K562 (cell line): Measurements from ENCODE around the gene BZW1. TPM values are rescaled to one million over a fixed set of nuclear protein-coding genes. Genes with fewer than 3 reads are reported as not detected.

ENCODE experiments used
- CTCF ChIP-seq, 3 experiments: IDR thresholded peaks in 2 of 3; conservative IDR thresholded peaks in 1 of 3; 2 replicates each; pipeline ENCODE4 v1.5.1; 2011 to 2012; ENCODE audit warnings: low read length in 3 of 3, mild to moderate bottlenecking in 3 of 3, control low read depth in 2 of 3, improper control_type of control experiment in 1 of 3, inconsistent platforms in 1 of 3, low read depth in 1 of 3, mixed read lengths in 1 of 3, moderate library complexity in 1 of 3; ENCODE audit not compliant: insufficient read depth in 2 of 3
- GABPB2 ChIP-seq: fragments of 250-450 bp; sonication (Bioruptor Pico); conservative IDR thresholded peaks from 2 replicates; pipeline ENCODE4 v1.5.1; 2021; ENCODE audit warnings: mild to moderate bottlenecking
- HDAC2 ChIP-seq: fragments of 450-650 bp; IDR thresholded peaks from 2 replicates; pipeline ENCODE4 v1.6.1; 2016; ENCODE audit warnings: mild to moderate bottlenecking
- MCM3 ChIP-seq: fragments of 450-650 bp; IDR thresholded peaks from 2 replicates; pipeline ENCODE4 v1.6.1; 2016
- MCM5 ChIP-seq: fragments of 450-650 bp; IDR thresholded peaks from 2 replicates; pipeline ENCODE4 v1.6.1; 2016; ENCODE audit warnings: low read depth
- NCOA1 ChIP-seq: fragments of 450-650 bp; IDR thresholded peaks from 2 replicates; pipeline ENCODE4 v1.6.1; 2016; ENCODE audit warnings: low read depth
- NFE2L1 ChIP-seq: fragments of 450-650 bp; IDR thresholded peaks from 2 replicates; pipeline ENCODE4 v1.6.1; 2016; ENCODE audit warnings: missing genetic modification characterization, low read depth, mild to moderate bottlenecking, missing compliant biosample characterization, moderate library complexity, borderline replicate concordance
- POLR2B ChIP-seq: fragments of 450-650 bp; IDR thresholded peaks from 2 replicates; pipeline ENCODE4 v1.6.1; 2018; ENCODE audit warnings: low read depth; ENCODE audit not compliant: partially characterized antibody
- RAD21 ChIP-seq, 2 experiments: fragments of 250-450 bp in 1 of 2; fragments of 450-650 bp in 1 of 2; sonication (Bioruptor Pico) in 1 of 2; formaldehyde crosslinking in 1 of 2; IDR thresholded peaks in 1 of 2; conservative IDR thresholded peaks in 1 of 2; 2 replicates each; pipeline versions ENCODE4 v1.4.0 to v1.8.0; 2020 to 2022; ENCODE audit warnings: mild to moderate bottlenecking in 2 of 2, moderate library complexity in 1 of 2
- SMARCA4 ChIP-seq: fragments of 450-650 bp; IDR thresholded peaks from 2 replicates; pipeline ENCODE4 v1.6.1; 2016
- XRCC4 ChIP-seq: IDR thresholded peaks from one replicate; pipeline ENCODE4 v1.6.1; 2011; ENCODE audit not compliant: insufficient read depth, insufficient read length; ENCODE audit errors: extremely low read depth
- polyA plus RNA-seq, 8 experiments: library from polyadenylated mRNA; depleted of rRNA in 4 of 8; stranded (reverse) in 5 of 8; unstranded in 3 of 8; fragments of >200 nt; fragmentation: Nextera tagmentation in 2 of 8; fragmentation: Illumina TruSeq in 1 of 8; extraction: Ambion mirVana in 2 of 8; extraction: Trizol in 1 of 8; gene quantifications; 2 replicates each; pipeline versions ENCODE4 v1.2.1 to v1.2.3, GENCODE V29; 2011 to 2014; ENCODE audit warnings: inconsistent platforms in 1 of 8, missing spikeins in 1 of 8
- total RNA-seq, 7 experiments: library from RNA; depleted of rRNA in 6 of 7; stranded (reverse); fragments of >200 nt in 6 of 7; fragmentation: Illumina TruSeq in 2 of 7; extraction: Trizol in 2 of 7; gene quantifications; 2 replicates each; pipeline versions ENCODE4 v1.2.1 to v1.2.3, GENCODE V29; 2011 to 2021; ENCODE audit warnings: low replicate concordance in 1 of 7
- TF ChIP-seq, protein P1 (sequence below): conservative IDR thresholded peaks from 2 replicates; pipeline ENCODE4 v1.6.1; 2011; ENCODE audit warnings: low read depth, mild to moderate bottlenecking, low read length; ENCODE audit not compliant: control insufficient read depth
- TF ChIP-seq, protein P2 (sequence below): fragments of 250-450 bp; sonication (Bioruptor Pico); IDR thresholded peaks from 2 replicates; pipeline ENCODE4 v1.9.0; 2021; ENCODE audit warnings: mild to moderate bottlenecking, inconsistent platforms
- TF ChIP-seq, protein P3 (sequence below): fragments of 150-350 bp; conservative IDR thresholded peaks from 2 replicates; pipeline ENCODE4 v1.6.1; 2014; ENCODE audit warnings: low read length
- TF ChIP-seq, protein P4 (sequence below), 2 experiments: IDR thresholded peaks; 2 replicates each; pipeline ENCODE4 v1.6.1; 2012; ENCODE audit warnings: improper control_type of control experiment in 2 of 2, low read depth in 2 of 2, low read length in 2 of 2, borderline replicate concordance in 1 of 2

The BZW1 gene
- total and polyA plus RNA-seq, 9 of the 15 experiments (the other 6 are each of a cell fraction or from before 2014, with no cell fraction given): 110 to 244 (median 198) TPM

DNA sequence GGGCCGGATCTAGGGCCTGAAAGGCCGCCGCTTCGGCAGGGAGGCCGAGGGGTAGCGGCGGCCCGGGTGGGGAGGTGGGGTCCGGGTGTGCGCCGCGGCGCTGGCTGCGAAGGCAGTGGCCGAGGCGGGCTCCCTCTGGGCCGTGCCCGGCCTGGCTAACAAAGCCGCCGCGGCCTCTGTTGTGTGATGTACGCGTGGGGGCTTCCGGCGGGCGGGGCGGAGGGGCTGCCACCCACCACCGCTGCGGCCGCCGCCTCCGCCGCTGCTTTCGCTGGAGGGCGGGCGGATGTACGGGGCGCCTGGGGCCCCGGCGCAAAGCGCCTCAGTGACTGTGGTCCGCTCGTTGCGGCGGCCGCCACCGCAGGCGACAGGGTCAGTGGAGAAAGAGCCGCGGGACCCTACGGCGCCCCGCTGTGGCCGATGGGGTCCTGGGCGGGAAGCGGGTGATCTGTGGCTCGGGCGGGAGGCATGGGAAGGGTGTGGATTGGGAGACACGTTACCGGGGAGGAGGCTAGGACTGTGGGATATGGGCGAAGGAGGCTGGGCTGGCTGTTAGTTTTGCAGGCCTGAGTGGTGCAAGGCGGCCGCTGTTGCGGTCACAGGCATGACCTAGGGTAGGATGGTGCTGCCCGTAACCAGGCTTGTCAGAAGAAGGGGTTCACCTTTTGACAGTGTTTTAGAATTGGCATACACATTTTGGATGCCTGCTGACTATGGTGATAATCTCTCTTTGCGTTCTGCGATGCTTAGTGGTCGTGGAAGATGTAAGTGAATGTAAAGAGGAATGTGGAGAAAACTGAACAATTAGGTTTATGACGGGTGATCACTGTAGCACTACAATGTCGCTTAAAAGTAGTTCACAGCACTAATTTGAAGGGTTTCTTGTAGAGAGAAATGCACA, 662 bp downstream of the BZW1 start (continued):
- no peak for TF ChIP-seq XRCC4
- TF ChIP-seq MCM3: no peak
- TF ChIP-seq, protein P1, sequence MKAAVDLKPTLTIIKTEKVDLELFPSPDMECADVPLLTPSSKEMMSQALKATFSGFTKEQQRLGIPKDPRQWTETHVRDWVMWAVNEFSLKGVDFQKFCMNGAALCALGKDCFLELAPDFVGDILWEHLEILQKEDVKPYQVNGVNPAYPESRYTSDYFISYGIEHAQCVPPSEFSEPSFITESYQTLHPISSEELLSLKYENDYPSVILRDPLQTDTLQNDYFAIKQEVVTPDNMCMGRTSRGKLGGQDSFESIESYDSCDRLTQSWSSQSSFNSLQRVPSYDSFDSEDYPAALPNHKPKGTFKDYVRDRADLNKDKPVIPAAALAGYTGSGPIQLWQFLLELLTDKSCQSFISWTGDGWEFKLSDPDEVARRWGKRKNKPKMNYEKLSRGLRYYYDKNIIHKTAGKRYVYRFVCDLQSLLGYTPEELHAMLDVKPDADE: no peak
- TF ChIP-seq, protein P2, sequence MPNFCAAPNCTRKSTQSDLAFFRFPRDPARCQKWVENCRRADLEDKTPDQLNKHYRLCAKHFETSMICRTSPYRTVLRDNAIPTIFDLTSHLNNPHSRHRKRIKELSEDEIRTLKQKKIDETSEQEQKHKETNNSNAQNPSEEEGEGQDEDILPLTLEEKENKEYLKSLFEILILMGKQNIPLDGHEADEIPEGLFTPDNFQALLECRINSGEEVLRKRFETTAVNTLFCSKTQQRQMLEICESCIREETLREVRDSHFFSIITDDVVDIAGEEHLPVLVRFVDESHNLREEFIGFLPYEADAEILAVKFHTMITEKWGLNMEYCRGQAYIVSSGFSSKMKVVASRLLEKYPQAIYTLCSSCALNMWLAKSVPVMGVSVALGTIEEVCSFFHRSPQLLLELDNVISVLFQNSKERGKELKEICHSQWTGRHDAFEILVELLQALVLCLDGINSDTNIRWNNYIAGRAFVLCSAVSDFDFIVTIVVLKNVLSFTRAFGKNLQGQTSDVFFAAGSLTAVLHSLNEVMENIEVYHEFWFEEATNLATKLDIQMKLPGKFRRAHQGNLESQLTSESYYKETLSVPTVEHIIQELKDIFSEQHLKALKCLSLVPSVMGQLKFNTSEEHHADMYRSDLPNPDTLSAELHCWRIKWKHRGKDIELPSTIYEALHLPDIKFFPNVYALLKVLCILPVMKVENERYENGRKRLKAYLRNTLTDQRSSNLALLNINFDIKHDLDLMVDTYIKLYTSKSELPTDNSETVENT (CRISPR knock-in tag): 0 out of 2 replicates have a peak, but pooled peaks have one; percentile 16
- no peak for TF ChIP-seq GABPB2 (CRISPR knock-in tag)
- no peak for TF ChIP-seq MCM5
- TF ChIP-seq, protein P3, sequence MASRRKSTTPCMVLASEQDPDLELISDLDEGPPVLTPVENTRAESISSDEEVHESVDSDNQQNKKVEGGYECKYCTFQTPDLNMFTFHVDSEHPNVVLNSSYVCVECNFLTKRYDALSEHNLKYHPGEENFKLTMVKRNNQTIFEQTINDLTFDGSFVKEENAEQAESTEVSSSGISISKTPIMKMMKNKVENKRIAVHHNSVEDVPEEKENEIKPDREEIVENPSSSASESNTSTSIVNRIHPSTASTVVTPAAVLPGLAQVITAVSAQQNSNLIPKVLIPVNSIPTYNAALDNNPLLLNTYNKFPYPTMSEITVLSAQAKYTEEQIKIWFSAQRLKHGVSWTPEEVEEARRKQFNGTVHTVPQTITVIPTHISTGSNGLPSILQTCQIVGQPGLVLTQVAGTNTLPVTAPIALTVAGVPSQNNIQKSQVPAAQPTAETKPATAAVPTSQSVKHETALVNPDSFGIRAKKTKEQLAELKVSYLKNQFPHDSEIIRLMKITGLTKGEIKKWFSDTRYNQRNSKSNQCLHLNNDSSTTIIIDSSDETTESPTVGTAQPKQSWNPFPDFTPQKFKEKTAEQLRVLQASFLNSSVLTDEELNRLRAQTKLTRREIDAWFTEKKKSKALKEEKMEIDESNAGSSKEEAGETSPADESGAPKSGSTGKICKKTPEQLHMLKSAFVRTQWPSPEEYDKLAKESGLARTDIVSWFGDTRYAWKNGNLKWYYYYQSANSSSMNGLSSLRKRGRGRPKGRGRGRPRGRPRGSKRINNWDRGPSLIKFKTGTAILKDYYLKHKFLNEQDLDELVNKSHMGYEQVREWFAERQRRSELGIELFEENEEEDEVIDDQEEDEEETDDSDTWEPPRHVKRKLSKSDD: no peak
- TF ChIP-seq CTCF (IDR thresholded peaks at IDR 0.05 in 2 of 3, conservative IDR thresholded peaks at IDR 0.05 in 1 of 3; ENCODE audit: insufficient read depth in 2 of 3, low read depth in 1 of 3, low read length in 3 of 3): peak; percentile 65 to 75 (median 68); a peak in 5 of 6 replicates
- peak; percentile 64 to 67 for TF ChIP-seq RAD21 (CRISPR knock-in tag; conservative IDR thresholded peaks at IDR 0.05 in 1 of 2, IDR thresholded peaks at IDR 0.05 in 1 of 2)
- TF ChIP-seq NCOA1: no peak
- peak; percentile 33 for TF ChIP-seq SMARCA4
- no peak for TF ChIP-seq NFE2L1
- TF ChIP-seq HDAC2: no peak
- TF ChIP-seq POLR2B: peak; percentile 18
- TF ChIP-seq, protein P4, sequence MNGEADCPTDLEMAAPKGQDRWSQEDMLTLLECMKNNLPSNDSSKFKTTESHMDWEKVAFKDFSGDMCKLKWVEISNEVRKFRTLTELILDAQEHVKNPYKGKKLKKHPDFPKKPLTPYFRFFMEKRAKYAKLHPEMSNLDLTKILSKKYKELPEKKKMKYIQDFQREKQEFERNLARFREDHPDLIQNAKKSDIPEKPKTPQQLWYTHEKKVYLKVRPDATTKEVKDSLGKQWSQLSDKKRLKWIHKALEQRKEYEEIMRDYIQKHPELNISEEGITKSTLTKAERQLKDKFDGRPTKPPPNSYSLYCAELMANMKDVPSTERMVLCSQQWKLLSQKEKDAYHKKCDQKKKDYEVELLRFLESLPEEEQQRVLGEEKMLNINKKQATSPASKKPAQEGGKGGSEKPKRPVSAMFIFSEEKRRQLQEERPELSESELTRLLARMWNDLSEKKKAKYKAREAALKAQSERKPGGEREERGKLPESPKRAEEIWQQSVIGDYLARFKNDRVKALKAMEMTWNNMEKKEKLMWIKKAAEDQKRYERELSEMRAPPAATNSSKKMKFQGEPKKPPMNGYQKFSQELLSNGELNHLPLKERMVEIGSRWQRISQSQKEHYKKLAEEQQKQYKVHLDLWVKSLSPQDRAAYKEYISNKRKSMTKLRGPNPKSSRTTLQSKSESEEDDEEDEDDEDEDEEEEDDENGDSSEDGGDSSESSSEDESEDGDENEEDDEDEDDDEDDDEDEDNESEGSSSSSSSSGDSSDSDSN (IDR thresholded peaks at IDR 0.05; ENCODE audit: borderline replicate concordance in 1 of 2, low read depth in 2 of 2, low read length in 2 of 2): peak; percentile 74 to 93; a peak in 3 of 4 replicates
